ENCODE results near the gene NRG2.

GRCh38 chr5:139828207-139828895 lies 214.7 kb downstream of the NRG2 start:
- TF ChIP-seq CTCF (IDR thresholded peaks at IDR 0.05): no peak
- no peak for TF ChIP-seq POLR2A (IDR thresholded peaks at IDR 0.05)

Data from breast epithelium (tissue), 3 donors.